Stimulated activated CD8-positive, alpha-beta memory T cell treated with anti-CD3 and anti-CD28 coated beads, Interleukin-4, amount 100 ng/mL, for 4 hours (primary cell): ENCODE data around the gene SYT3.
A peak's percentile ranks its signal among the peaks of the same experiment; 100 is the strongest.
"Not testable (repeated sequence)": the region's sequence is repeated elsewhere in the genome, so short reads cannot be mapped to it uniquely, and the experiment has no call there.

Experiments
- DNase-seq, 2 donors: peaks; one replicate each; pipeline ENCODE4 v3.0.0-alpha.2; 2020; ENCODE audit warnings: low read depth in 2 of 2, low spot score in 1 of 2

Gene SYT3

DNA sequence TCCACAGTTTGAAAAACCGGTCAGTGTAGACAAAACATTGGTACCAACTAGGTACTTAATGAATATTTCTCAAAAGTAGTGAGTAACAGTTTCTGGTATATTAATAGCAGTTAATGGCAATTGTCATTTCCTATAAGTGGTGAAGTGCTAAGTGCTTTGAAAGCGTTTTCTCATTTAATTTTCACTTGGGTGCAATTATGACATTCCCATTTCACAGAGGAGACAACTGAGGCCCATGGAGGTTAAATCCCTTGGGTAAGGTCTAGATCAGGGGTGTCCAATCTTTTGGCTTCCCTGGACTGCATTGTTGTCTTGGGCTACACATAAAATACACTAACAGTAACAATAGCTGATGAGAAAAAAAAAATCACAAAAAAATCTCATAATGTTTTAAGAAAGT lies 687 bp upstream of the SYT3 start:
- no peak for DNase-seq

DNA sequence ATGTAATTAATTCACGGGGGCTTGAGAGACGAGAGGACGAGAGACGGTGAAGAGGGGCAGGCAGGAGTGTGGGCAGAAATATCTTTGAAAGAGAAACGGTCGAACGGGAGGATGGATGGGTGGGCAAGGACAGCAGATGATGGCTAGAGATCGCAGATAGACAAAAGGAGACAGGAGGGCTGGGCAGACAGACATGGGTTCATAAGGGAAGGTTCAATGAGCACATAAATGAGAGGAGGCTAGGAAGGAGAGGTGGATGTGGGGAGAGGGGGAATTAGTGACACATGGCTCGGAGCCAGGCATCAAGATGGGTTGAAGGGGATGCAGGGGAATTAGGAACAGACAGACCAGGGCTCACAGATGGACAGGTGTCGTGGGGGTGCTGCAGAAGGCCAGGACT lies 1.1 kb downstream of the SYT3 start:
- no peak for DNase-seq

DNA sequence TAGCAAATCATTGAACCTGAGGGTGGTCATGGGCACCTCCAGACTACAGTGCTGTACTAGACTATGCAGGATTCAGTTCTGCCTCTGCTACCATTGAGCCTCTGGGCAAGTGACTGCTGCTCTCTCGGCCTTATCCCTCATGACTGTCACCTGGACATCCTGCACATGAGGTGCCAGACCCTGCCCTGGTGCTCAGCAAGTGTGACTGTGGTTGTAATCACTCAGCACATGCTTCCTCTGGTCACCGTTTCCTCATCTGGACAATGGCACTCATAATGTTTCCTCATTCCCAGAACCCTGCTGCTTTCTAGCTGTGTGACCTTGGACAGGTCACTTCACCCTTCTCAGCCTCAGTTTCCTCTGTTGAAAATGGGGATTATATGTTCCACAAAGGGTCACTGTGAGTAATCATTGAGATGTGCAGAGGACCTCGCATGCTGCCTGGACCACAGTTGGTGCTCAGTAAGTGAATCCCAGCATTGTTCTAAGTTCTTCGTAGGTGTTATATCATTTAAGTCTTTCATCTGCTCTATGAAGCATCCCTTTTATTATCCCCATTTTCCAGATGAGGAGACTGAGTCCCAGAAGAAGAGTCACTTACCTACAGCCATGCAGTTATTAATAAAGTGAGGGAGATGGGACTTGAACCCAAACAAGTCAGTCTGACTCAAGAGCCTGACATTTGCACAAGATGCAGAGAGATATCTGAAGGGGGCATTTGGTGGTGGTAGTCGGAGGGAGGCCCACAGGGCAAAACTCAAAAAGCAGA lies 3.2 kb downstream of the SYT3 start:
- no peak for DNase-seq

DNA sequence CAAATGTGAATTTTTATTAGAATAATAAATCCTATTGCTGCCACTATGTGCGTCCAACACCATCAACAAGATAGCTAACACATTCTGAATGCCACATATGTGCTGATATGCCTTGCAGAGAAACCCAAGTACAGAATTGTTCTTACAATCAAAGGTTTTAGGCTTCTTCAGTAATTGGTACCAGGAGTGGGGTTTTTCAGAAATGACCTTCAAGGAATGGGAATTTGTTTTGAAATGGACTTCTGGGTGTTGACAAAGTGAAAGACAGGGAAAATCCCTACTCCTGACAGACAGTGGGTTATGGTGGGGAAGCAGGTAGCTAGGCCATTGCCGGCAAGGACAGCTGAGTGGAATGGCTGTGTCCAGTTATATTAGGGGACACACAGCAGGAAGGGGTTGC lies 5.7 kb downstream of the SYT3 start:
- no peak for DNase-seq

DNA sequence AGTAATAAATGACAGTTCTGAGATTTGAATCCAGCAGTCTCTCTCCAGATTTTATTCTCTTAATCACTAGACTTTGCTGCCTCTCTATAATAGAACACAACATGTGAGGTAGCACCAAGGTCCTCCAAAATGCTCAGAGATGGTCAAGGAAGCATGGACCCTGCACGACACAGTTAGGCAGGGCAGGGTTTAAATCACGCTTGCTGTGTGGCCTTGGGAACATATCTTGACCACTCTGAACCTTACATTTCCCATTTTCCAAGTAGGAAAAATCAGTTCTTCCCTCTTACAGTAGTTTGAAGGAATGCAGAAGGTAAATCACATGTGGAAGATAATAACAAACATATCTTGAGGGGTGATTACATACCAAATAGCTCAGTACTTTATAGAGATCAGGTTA lies 6.3 kb downstream of the SYT3 start:
- no peak for DNase-seq

DNA sequence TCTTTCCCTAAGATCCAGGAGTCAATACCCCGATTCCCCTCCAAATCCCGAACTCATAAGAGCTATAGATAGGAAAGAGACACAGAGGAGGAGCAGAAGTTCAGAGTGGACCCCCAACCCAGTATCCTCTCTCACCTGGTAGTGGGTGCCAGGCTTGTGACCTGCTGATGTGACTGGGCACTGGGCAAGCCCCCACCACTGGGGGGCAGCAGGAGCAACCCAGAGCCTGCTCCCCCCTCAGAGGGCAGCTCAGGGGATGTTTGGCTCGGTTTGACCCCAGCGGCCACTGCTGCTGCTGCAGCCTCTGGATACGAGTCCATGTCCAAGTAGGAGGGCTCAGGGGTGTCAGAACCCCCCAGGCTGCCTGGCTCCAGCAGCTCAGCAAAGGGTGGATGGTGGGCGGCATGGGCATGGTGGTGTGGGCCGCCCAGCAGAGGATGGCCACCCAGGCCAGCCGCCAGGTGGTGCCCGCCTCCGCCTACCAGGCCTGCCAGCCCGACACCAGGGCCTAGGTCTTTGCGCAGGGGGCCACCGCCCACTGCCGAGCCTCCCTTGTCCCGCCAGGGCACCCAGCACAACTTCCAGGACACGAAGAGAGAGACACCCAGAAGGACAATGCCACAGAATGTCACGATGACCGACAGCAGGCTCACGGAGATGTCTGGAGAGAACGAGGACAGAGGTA lies 7.4 kb downstream of the SYT3 start:
- DNase-seq: no peak

DNA sequence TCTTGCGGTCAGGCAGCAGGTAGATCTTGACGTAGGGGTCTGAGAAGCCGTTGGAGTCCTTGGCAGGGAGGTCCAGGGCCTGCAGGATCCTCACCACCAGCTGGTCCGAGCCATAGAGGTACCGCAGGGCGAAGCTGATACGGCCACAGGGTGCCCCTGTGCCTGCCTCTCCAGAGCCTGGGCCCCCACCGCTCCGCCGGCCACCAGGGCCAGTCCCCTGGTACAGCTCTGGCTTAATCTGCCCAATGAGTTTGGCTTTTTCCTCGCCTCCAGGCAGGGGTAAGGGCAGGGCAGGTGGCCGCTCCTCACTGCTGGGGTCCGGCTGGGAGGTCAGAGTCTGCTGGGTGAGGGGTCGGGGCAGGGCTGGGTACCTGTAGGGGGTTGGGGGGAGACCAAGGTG lies 9.9 kb downstream of the SYT3 start:
- DNase-seq: no peak

DNA sequence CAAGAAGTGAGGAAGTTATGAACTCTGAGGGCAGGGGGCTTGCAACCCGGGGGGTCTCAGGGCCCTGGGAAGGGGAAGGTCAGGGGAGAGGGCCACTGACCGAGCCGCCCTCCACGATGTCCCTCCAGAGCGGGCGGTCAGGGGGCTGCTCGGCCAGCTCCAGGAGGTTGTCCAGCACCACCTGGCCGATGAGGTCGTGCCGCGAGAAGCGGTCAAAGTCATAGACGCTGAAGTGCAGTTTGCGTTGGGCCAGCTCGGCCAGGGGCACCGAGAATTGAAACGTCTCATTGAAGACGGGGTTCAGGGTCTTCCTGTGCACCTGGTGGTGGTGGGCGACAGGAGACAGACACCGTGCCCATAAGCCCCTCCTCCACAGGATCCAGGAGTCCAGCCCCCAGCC lies 10.5 kb downstream of the SYT3 start:
- no peak for DNase-seq

DNA sequence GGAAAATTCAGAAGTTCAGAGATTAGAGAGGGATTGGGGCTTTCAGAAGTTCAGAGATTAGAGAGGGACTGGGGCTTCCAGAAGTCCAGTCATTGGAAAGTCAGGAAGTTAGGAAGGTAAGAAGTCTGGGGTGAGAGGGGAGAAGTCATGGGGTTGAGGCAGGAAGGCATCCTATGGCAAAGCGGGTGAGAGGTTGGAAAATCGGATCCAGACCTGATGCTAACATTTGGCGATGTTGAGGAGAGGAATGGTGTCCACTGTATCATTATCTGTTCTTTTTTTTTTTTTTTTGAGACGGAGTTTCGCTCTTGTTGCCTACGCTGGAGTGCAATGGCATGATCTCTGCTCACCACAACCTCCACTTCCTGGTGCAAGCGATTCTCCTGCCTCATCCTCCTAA lies 11.1 kb downstream of the SYT3 start:
- DNase-seq: no peak

DNA sequence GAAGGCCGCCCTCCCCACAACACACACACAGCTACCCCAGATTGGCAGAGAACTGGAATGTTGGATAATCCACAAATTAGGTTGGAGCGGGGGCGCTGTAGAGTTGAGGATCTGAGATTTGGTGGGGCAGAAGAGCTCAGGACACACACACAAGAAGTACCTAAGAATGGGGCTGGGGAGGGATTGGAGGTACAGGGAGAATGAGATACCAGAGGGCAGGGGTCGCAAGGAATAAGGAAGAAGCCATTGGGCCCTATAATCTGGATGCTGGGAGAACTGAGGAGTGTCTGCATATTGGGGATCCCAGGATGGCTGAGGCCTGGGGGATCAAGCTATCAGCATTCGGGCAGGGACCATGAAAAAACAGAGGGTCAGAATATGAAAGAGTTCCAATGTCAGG lies 11.5 kb downstream of the SYT3 start:
- DNase-seq: no peak

DNA sequence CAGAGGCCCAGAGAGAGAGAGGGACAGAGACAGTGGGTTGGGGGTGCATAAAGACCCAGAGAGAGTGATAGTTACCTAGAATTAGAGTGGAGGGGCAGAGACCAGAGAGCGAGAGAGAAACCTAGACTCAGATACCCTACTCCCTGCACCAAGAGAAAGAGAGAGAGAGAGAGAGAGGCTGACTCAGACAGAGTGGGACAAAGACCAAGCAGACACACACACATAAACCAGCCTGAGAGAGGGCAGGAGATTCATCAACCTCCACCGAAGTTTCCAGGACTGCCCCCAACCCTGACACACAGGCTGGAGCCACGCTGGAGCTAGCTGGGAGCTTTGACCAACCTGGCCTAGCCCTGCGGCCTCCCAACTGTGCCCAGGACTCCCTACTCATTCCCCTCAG lies 12.9 kb downstream of the SYT3 start:
- DNase-seq: no peak

DNA sequence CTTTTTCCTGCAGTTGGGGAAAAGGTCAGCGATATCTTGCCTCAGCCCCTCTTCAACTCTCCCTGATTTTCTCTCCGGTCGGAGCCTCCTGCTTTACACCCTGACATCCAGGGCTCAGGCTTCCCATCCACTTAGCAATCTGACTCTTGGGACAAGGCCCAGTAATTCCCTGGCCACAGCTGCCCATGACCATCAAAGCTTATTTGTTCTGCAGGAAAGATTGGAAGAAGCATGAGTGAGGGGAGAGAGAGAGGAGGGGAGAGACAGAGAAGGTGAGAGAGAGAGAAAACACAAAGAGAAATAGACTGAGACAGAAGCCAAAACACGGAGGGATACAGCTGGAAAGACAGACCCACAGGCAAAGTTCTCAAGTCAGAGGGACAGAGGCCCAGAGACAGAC lies 13.7 kb downstream of the SYT3 start:
- DNase-seq: no peak

DNA sequence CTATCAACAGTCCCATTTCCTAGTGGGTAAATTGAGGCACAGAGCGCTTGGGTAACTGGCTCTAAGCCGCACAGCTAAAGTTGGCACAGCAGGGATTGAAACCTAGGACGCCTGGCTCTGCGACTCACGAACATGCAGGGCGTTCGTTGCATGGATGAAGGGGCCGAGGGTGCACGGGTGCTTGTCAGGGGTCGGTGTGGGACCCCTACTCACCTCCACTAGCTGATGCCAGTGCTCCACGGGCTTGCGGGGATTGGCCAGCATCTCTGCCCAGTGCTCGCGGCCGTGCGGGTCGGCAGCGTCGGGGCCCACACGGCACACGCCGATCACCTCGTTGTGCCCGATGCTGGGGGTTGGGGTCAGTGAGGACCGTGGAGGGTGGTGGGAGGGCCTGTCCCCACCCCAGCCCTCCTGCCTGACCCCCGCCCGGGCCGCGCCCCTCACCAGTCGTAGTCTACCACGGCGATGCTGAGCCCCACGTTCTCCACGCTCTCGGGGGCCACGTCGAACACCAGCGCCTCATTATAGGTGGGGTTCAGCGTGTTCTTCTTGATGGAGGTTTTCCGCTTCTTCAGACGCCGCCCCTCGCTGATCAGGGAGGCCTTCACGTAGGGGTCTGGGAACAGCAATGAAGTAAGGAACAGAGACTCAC lies 14.6 kb downstream of the SYT3 start:
- no peak for DNase-seq

DNA sequence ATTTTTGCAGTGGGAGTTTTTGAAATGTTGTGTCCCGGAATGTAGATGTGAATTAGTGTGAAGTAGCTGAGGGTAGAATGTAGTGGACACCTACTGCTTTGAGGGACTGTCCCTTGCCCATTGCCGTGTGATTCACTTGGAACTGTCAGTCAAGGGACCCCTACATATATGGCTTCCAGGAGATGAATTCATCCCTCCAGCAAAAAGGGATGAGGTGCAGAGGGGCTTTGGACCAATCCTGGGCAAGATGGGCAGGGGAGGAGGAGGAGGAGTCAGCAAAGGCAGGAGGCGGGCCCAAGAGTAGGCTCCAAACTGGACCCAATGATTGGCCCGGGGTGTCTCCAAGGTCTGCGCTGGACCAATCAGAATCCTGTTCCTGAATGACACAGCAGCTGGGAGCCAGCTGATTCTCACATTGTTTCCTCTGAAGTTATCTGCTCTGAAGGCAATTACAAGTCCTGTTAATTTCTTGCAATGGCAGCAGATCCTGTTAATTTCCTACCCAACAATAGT lies 19.2 kb downstream of the SYT3 start:
- DNase-seq: not testable (repeated sequence)

DNA sequence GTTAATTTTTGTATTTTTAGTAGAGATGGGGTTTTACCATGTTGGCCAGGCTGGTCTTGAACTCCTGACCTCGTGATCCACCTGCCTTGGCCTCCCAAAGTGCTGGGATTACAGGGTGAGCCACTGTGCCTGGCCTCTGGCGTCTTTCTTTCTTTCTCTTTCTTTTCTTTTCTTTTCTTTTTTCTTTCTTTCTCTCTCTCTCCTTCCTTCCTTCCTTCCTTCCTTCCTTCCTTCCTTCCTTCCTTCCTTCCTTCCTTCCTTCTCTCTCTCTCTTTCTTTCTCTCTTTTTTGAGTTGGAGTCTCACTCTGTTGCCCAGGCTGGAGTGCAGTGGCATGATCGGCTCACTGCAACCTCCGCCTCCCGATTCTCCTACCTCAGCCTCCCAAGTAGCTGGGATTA lies 20.5 kb downstream of the SYT3 start:
- DNase-seq: not testable (repeated sequence)

DNA sequence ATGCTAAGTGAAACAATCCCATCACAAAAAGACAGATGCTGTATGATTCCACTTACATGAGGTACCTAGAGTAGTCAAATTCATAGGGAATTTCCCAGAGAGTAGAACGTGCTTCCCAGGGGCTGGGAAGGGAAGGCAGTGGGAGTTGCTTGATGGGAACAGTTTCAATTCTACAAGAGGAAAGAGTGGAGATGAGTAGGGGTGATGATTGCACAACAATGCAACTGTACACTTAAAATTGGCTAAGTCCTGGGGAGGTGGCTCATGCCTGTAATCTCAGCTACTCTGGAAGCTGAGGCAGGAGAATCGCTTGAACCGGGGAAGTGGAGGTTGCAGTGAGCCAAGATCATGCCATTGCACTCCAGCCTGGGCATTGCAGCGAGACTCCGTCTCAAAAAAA lies 21.3 kb downstream of the SYT3 start:
- not testable (repeated sequence) for DNase-seq

DNA sequence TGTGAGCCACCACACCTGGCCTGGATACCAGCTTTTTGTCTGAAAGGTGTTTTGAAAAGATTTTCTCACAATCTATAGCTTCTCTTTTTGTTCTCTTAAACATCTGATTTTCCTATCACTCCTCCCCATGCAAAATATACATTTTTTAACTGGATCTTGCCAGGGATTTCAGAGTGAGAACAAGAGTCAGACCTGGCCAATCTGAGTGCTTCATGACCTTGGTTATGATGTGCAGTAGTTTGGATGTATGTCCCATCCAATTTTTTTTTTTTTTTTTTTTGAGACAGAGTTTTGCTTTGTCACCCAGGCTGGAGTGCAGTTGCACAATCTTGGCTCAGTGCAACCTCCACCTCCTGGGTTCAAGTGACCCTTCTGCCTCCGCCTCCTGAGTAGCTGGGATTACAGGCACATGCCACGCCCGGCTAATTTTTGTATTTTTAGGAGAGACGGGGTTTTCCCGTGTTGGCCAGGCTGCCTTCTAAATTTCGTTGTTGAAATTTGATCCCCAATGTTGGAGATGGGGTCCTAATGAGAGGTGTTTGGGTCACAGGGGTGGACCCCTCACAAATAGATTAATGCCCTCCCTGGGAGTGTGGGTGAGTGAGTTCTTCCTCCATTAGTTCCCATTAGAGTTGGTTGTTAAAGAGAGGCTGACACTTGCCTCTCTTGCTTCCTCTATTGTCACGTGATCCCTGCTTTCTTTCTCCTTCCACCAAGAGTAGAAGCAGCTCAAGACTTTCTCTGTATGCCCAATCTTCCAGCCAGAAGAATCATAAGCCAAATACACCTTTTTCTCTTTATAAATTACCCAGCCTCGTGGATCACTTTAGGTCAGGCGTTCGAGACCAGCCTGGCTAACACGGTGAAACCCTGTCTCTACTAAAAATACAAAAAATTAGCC lies 26.9 kb downstream of the SYT3 start:
- not testable (repeated sequence) for DNase-seq

DNA sequence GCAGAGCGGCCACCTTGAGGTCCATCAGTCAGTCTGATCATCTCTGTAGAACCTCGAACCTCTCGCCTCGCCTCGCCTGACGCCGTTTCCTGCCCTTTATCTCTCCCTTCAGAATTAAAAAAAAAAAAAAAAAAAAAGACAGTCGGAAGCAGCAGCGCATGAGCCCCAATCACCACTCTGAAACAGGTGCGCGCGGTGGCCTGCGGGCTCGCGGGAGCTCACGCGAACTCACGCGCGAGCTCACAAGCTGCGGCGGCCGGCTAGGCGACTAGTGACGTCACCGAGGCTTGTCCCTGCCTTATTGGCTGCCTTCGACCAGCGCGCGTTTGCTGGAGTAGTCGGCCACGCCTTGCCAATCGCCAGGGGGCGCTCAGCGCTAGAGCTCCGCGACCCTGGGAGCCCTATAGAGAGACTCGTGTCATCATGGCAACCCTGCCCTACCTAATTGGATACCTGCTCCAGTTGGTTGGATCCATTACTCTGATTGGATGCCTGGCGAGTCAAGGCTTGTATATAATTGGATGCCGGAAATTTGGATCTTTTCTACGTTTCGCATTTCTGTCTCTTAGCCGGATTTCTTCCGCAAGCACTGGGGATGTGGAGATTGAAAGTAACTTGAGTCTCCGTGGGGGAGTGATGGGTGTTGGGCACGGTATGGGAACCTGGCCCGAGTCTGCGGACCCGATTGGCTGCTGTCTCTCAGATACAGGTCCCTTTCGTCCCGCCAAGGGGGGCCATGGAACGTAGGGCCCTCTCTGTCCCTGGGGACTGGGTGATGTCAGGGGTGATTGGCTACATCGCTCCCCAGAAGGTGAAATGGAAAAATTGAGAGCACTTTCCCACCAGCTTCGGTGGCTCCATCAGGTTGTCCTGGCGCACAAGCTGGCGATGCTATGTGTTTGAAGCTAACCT lies 31.6 kb downstream of the SYT3 start:
- peak; percentile 38 to 42 for DNase-seq

DNA sequence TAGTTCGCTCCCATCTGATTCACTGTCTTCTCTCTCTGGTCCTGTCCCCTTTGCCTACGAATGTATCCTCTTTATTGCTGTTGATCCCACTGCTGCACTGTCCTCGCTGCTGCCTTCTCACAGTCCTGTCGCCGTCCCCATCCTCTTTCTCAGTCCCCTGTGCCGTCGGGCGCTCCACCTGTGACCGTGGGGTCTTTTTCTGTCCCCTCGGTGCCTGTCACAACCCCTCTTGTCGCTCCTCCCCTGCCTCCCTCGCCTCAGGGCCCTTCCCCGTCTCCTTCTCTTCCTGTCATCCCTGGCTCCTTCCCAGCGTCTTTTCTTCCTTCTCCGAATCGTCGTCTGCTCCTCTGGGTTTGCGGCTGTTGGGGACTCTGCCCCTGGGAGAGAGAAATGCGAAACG lies 32.3 kb downstream of the SYT3 start:
- no peak for DNase-seq
